GM13976 (cell line): ENCODE results near the gene CEP63.

ENCODE experiments used
- DNase-seq: peaks from one replicate; pipeline ENCODE4 v3.0.0; 2012; ENCODE audit warnings: low spot score
- in situ Hi-C: fragments of 300-500 bp; cut with MboI; formaldehyde crosslinking; loops from one replicate; pipeline ENCODE4 v1.12.0; 2022; ENCODE audit warnings: low sequenced_read_pairs, mixed read lengths, inconsistent platforms; ENCODE audit not compliant: unreplicated experiment
- TF ChIP-seq, protein P1 (sequence below): IDR thresholded peaks from 2 replicates; pipeline ENCODE4 v1.5.1; 2012; ENCODE audit warnings: borderline replicate concordance, mild to moderate bottlenecking; ENCODE audit not compliant: insufficient read depth; ENCODE audit errors: extremely low read depth, missing control alignments, control extremely low read depth

CEP63 gene

DNA sequence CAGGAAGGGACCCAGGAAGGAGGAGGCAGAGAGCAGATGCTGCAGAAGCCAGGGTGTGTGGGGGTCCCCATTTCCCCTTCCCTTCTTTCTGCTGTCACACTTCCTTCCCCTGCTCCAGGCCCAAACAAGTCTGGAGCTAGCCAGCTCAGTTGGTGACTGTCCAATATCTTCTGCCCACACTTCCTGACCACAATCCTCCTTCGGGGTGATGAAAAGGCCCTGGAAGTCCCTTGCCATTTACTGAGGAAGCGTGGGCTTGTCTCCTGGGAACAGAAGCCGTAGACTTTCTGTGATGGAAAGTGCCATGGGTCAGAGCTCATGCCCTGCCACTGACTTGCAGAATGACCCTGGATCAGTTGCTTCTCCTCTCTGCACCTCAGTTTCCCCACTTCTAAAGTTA lies 39.1 kb upstream of the CEP63 start:
- in situ Hi-C loops: no loop called here
- no peak for DNase-seq

DNA sequence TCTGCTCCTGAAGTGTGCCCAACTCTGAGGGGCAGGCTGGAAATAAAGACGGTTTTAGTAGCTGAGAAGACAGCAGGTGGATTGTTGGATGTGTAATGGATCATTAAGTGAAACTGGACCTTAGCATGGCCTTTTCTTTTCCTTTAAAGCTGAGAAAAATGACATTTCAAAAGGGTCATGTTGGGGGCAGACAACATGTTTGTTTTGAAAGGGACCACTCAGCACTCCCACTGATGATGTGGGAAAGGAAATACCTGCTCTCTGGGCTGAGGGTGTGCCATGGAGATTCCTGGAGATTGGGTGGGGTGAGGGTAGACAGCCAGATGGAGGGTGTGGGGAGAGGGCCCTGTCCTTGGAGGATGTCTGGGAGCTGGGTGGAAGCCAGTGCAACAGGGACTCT lies 38.5 kb upstream of the CEP63 start:
- in situ Hi-C loops: no loop called here

More for the DNA sequence above, 39.1 kb upstream of the CEP63 start:
- TF ChIP-seq, protein P1, sequence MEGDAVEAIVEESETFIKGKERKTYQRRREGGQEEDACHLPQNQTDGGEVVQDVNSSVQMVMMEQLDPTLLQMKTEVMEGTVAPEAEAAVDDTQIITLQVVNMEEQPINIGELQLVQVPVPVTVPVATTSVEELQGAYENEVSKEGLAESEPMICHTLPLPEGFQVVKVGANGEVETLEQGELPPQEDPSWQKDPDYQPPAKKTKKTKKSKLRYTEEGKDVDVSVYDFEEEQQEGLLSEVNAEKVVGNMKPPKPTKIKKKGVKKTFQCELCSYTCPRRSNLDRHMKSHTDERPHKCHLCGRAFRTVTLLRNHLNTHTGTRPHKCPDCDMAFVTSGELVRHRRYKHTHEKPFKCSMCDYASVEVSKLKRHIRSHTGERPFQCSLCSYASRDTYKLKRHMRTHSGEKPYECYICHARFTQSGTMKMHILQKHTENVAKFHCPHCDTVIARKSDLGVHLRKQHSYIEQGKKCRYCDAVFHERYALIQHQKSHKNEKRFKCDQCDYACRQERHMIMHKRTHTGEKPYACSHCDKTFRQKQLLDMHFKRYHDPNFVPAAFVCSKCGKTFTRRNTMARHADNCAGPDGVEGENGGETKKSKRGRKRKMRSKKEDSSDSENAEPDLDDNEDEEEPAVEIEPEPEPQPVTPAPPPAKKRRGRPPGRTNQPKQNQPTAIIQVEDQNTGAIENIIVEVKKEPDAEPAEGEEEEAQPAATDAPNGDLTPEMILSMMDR: no peak

DNA sequence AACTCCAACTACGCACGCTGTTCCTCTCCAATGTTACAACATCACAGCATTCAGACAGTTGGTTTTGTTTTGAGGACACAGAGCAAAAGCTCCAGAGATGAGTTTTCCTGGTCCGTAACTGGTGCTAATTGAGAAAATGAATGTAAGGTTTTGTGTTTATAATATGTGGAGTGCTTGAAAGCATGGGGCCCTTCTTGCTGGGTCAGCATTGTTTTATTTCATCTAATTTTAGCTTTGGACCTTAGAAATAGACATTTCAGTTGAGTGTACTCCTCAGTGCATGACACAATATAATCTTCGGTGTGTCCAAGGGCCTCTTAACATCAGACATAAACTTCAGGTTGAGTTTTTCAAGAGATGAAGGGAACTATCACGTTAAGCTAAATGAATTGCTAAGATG lies 37.2 kb upstream of the CEP63 start:
- in situ Hi-C loops: no loop called here
- no peak for DNase-seq
- TF ChIP-seq, protein P1: no peak

More for the DNA sequence above, 38.5 kb upstream of the CEP63 start:
- TF ChIP-seq, protein P1: no peak
- no peak for DNase-seq

DNA sequence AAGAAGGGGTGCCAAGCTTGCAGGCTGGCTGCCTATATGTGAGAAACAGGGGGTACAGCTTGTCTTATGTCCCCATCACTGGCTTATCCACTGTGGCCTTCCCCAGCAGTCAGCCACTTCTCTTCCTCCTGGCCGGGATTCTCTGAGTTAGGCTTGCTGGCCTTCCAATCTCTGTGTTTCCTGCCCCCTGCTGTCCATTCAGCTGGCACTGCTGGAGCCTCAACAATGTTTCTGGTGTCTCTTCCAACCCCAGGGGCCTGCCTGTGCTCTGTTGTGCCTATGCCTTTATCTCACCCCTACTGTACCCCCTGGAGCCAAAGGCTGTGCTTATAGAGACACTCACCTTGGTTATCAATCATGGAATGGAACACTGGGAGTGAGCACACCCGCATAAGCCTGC lies 36.6 kb upstream of the CEP63 start:
- no peak for DNase-seq
- TF ChIP-seq, protein P1: peak; percentile 20
- in situ Hi-C loops: no loop called here

DNA sequence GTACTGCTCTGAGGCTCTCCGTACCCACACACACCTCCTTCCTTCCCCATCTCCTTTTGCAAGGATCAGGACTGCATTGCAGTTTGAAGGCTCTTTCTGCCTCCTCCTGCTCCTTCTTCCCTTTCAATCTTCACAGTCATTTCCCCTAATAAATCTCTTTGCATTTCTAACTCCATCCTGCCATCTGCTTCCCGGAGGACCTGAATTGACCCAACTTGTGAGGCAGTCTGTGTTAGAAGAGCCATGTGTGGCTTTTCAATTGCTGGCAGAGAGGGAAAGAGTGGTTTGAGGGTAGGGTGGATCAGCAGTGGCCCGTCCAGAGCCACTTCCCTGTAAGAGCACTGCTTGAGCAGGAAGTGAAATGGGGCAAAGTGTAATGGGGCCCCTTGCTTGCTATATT lies 35.9 kb upstream of the CEP63 start:
- in situ Hi-C loops: no loop called here
- TF ChIP-seq, protein P1: no peak
- DNase-seq: no peak

DNA sequence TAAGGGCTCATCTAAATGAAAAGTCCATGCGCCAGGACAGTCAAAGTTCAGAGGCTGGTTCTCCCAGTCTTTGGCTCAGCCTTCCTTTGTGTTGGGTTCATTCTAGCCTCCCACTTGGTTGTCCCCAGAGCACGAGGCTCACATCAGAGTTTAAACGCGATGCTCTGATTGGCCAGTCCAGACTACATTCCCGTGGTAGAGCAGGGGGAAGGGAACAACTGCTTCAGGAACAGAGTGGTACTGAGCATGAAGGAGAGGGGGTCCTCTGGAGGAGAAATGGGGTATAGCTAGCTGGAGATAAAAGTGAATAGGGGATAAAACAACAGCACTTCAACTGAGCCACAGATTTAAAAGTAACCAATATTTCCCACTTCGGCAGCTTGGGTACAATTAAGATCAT lies 32.2 kb upstream of the CEP63 start:
- TF ChIP-seq, protein P1: no peak
- in situ Hi-C loops: no loop called here
- DNase-seq: no peak

DNA sequence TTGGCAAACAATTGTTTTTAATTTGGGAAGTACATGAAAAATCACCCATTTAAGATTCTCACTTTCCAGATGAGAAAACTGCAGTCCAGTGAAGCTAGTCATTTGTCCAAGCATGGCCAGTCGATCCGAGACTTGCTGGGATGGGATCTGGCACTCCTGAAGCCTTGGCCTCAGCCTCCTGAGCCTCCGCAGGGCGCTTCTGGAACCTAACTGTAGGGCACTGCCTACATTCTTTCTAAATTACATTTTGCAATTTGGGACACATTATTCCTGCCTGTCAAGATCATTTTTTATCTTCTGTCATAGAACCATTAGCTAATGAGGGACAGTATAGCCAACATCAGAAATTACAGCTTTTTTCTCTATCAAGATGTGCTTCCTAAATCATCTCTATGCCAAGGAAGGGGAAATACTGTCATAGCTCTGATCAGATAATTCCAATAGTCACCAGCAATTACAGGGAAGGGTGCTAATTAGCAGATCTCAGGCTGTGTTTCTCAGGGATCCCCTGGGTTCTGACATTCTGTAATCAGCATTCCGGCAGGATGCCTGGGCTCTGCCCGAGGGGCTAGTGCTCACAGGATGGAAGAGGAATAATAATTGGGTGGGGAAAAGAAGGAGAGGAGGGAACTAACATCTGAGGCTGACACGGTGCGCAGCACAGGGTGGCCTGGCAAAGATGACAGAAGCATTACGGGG lies 28.3 kb upstream of the CEP63 start:
- in situ Hi-C loops: no loop called here
- no peak for DNase-seq
- TF ChIP-seq, protein P1: no peak
